GM21526 (cell line): ENCODE data around the gene PTPRE.

Experiments
- ATAC-seq: cut with Tn5 transposase; IDR thresholded peaks from one replicate; pipeline ENCODE4 v1.9.1; 2021; ENCODE audit warnings: moderate library complexity; ENCODE audit not compliant: unreplicated experiment, low FRiP score

The PTPRE gene

DNA sequence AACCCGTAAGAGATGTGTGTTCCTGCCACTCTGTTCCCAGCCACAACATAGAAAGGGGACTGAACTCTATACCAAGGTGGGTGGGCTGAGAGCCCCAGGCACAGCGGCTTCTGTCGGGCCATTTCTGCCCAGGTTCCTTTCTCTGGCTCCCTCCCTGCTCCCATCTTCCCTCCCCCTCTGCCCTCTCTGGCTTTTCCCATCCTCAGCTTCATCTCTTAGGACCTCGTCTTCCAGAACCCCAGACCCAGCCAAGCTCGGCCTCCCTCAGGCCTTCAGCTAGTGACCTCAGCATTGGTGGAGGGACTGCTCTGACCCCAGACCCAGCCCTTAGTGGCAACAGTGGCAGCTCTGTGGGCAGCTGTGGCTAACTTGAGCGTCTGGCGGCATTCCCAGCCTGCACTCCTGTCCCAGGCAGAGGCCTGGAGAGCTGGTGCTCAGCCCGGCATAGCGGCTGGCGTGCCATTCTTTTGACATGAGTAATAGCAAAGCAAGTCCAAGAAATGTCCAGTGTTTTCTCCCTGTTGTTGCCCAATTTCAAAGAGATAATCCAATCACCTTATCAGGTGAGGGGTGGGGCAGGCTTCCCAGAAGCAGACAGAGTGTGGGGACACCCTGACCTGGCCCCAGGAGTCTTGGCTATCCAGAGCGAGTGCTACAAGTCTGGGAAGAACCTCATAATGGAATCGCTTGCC lies 15.9 kb downstream of the PTPRE start:
- no peak for ATAC-seq

DNA sequence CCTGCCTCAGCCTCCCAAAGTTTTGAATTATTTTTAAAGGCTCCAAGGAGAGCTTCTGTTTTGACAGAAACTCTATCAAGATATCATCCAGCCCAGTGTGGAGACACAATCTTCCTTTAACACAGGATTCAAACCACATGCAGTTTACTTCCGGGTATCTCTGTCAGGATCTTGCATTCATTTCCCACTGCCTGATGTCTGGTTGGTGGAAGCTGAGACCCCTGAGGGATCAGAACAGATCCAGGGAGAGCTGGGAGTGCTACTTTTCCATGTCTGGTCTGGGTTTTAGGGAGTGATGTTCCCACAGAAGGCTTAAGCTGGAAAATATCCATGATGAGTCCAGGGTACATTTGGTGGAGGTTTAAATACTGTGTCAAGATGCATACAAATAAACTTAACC lies 16.7 kb downstream of the PTPRE start:
- no peak for ATAC-seq

DNA sequence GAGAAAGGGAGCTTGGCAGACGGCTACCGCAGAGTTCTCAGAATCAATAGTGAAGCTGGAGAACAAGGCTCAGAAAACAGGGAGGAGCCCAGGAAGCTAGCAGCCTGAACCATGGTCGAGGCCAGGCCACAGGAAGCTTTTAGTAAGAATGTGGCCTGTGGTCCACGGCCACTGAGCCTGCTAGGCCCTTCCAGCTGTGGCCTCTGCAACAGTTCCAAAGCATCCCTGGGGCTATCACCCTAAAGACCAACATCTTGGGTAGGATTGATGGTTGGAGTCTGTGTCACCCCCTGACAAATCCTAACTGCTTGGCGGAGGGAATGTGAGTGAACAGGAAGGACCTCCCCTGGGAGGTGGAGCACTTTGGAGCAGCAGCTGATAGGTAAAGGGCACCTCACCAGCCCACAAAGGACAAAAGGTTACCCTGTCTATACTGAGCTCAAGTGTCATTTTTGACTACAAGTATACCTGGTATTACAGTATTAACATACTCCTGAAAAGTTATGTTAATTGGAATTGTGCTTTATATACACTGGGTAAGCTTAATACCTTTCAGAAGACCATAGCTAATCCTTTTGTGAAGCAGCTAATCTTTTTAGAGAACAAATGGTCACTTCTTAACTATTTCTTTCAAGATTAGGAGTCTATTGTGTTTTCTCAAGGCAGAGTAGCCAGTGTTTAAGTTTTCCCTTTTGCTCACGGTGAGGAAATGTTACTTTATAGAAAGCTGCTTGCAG lies 18.7 kb downstream of the PTPRE start:
- no peak for ATAC-seq

DNA sequence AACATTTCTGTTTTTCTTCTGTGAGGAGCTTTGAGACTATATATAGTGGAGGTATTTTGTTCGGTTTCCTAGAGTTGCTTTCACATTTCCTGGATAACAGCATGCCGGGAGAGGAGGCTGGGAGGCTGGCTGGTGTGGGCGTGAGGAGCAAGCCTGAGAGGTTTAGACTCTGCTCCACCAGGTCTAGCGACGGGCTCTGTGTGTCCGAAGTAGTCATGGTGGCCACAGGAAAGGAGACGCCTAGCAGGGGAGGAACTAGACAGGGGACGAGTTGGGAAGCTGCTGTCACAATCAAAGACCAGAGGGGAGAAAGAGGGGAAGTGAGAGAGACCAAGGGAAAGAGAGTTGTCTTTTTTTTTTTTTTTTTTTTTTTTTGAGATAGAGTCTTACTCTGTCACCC lies 19.6 kb downstream of the PTPRE start:
- ATAC-seq = no peak

DNA sequence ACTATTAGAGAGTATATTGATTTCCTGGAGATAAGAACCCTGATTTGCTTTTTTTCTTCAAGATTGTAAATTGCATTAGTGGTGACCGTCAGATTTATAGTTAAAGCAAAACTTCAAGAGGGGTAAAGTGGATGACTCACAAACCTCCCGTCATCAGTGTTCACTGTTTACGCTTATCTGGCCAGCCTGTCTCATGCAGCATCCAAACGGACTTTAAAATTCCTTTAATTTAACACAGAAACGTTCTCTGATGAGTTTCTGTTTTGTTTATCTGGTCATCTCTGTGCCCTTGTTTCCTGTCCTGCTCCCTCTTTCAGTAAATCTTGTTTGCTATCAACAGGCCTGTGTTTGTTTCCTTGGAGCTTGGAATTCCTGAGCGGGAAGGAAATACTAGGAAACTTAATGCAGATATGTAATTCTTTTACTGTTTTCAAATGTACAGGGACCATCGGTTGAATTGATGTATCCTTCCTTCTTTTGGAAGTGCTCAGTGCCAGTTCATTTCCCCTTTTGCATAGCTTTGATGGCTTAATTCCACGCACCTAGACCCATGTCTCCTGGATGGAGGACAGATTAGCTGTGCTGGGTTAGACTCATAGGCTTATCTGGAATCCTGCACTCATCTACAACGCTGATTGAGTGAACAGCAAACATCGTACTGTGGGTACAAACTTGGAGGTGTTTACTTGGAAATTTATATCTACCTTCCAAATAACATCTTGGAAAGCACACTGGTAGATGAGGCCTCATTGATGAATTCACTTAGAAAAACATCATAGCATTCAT lies 21.3 kb downstream of the PTPRE start:
- ATAC-seq = no peak

DNA sequence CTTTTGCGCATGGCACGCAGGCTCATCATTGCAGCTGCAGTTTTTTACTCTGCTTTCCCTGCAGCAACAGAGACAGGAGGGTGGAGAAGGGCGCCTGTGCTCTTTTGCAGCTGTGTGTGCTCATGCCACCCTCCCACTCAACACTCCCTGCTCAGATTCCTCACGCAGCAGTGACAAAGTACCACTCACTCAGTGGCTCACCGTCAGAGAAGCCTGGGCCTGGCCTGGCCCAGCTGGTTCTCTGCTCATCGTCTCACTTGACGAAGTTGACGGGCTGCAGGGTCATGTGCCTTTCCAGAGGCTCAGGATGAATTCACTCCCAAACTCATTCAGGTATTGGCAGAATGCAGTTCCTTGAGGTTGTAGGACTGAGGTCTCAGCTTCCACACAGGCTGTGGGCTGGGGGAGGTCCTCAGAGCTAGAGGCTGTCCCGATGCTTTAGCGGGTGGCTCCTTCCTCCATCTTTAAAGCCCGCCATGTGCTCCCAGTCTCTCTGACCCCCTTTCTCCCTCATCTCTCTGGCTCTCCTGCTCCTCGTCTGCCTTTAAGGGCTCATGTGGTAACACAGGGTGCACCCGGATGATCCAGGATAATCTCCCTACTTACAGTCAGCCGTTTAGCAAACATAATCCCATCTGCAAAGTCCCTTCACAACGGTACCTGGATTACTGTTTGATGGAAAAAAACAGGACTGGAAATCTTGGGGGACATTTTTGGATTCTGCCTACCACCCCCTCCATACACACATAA lies 25.8 kb downstream of the PTPRE start:
- no peak for ATAC-seq

DNA sequence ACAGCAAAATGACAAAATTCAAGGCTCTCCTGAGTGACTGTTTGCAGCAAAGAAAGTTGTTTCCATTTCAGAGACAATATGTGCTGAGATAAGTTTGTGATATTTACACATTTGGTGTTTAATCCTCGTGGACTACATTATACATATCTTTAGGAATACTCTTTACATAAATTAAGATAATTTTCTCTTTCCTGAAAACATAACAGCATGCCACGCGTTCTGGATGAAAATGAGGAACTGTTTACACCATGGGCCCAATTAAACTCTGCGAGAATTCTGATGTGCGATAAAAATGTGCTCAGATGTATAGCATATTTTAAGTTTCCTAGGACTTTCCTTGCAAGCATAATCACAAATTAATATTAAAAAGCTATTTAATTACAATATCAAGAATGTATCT lies 26.4 kb downstream of the PTPRE start:
- ATAC-seq = no peak

DNA sequence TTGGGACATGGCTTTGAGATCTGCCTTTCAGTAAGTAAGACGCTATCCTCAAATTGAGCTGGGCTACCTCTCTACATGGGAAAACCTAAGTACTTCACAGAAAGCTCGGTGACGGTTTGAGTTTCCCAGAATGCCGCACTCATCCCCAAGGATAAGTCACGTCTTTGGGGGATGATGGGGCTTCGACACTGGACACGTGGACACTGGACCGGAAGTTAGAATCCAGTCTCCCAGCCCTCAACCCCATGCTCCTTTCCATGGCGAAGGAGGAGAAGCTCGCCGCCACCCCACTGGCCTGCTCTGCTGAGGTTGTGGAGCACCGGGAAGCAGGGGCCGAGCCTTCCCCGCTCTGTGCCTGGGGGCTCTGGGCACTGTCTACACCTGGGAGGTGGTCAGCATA lies 27.5 kb downstream of the PTPRE start:
- ATAC-seq = no peak

DNA sequence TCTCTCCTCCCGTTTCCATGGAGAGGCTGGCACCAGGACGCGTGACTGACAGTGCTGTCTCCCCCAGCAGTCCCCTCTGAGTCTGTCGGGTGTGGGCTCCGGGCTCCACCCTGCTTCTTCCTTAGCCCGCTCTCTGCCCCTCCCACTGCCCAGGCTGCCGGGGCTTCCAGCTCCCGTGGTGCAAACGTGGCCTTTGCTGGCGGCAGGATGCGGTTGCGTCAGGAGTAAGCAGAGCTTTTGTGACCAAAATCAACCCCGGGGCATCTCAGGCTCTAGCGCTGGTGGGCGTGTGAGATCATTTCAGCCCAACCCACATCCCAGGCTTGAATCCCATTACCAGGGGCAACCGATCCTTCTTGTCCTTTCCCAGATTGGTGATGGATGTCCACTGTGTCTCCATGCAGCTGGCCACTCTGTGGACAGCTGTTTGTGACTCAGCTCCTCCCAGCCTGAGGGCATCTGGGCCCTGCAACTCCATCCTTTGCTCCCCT lies 28.2 kb downstream of the PTPRE start:
- no peak for ATAC-seq

DNA sequence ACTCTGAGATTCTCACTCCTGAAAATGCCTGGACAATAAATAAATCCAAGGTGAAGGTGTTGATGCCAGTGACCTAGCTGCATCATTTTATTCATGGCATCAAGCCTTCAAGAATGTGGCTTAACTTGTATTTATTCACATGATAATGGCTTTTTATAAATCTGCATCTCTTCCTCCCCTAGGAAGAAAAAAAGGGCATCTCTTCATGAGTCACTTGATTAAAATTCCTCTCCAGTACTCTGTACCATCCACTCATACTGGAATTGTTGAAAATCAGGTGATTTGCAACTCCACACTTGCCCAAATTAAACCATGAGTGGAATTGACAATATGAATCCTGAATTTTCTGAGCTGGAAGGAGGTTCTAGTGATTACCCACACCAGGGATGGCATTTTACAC lies 30.2 kb downstream of the PTPRE start:
- no peak for ATAC-seq

DNA sequence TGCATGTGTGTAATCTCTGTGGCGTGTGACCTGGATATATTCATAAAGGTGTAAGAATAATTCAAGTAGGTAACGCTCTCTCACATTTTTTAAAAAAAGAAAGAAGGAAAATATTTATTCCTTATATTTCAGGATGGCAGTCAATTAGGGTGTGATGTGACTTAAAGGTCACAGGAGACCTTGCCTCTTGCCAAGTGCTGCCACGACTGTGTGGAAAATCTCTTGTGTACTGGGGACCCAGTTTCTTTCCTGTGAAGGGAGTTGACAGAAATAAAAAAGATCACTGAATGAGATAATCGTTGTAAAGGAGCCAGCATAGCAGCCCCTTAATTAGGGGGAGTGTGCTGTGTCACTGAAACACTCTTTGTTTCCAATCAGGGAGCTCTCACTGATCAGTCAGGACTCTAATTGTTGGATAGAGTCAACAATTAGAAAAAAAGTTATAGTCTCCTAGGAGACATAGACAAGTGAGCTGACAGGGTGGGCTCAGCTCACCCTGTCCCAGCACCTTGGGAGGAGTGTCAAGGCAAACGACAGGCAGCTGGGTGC lies 31.1 kb downstream of the PTPRE start:
- ATAC-seq = no peak

DNA sequence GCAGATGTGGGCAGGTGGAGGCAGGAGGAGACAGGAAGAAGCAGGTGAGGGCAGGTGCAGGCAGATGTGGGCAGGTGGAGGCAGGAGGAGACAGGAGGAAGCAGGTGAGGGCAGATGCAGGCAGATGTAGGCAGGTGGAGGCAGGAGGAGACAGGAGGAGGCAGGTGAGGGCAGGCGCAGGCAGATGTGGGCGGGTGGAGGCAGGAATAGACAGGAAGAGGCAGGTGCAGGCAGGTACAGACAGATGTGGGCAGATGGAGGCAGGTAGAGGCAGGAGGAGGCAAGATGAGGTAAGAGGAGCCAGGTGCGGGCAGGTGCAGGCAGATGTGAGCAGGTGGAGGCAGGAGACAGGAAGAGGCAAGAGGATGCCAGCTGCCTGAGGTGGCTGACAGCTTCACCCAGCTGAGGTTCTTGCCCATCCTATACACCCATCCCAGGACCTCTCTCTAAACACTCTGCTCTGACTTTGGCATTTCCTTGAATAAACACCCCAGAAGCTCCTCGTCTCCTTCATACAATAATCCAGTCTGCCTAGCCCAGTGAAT lies 33.0 kb downstream of the PTPRE start:
- ATAC-seq = no peak

DNA sequence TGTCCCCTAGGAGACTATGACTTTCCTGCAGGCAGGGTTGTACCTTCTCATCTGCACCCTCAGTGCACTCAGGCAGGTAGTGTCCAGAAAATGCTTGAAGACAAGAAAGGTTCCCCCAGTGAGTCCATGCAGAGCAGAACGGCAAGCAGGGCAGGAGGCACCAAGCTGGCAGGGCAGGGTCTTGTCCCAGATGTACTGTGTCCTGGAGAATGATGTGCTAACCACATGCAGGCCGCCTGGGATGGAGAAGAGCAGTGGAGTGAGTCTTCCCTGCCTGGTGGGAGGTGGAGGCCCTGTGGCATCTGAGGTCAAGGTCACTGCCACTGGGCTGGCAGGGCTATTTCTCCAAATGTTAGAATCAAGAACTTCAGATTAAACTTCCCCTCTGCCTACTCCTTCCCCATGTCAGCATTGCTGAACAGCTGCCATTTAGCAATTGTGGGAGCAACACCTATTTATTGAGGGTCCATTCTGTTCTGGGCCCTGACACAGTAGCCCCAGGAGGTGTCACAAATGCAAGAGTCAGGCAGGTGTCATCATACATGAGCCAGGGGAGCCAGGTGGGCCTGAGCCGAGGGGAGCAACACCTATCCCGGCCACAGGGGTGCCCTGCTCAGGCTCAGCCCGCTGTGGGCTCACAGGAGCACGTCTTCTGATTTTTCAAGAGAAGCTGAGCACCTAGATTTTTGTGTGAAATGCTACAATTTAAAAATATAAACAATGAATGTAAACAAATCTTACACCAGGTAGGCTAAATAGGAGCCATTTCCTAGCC lies 34.1 kb downstream of the PTPRE start:
- no peak for ATAC-seq

DNA sequence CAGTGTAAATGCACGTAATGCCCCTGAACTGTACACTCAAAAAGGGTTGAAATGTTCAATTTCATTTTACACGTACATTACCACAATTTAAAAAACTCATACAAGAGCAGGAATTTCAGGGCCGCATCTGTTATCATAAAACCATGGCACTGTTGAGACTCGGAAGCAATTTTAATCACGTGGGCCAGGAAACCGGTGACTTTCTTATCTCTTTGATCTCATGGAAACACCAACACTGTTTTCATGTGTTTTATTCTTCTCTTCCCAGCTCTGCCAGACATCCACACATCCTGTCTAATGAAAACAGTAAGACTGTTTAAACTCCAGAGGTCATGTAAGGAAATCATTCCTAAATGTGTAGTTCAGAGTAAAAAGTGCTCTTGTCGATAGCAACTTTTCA lies 35.9 kb downstream of the PTPRE start:
- ATAC-seq = no peak

DNA sequence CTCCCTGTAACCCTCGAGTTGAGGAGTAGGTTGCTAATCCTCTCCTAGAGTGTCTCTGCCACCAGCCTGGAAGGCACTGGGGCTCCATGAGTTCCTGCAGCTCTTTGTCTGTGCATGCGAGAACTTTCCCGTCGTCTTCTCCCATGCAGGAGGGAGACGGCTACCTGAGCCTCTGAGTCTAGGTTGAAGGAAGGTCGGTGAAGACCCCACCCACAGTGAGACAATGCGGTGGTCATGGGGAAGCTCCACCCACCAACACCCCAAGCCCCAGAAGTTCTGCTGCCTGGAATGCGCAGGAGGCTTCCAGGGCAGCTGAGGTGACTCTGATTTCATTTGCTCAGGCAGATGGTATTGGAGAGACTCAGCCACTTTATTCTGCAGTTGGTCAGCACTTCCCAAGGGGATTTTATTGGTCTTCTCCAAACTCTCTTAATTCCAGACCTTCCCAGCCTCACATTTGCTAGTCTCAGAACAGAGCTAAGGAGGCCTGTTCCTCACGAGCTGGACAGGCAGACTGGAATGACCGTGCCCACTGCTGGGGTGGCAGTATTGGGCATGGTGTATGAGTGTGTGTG lies 36.5 kb downstream of the PTPRE start:
- no peak for ATAC-seq

DNA sequence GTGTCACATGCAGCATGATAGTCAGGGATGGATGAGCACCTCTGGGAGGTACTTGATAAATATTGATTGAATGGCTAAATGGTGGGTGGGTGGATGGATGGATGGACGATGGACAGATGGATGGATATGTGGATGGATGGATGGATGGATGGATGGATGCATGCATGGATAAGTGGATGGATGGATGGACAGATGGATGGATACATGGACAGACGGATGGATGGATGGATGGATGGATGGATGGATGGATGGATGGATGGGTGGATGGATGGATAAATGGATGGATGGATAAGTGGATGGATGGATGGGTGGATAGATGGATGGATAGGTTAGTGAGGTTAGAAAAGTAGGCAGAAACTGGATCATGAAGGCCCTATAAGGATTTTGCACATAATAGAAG lies 37.4 kb downstream of the PTPRE start:
- no peak for ATAC-seq

DNA sequence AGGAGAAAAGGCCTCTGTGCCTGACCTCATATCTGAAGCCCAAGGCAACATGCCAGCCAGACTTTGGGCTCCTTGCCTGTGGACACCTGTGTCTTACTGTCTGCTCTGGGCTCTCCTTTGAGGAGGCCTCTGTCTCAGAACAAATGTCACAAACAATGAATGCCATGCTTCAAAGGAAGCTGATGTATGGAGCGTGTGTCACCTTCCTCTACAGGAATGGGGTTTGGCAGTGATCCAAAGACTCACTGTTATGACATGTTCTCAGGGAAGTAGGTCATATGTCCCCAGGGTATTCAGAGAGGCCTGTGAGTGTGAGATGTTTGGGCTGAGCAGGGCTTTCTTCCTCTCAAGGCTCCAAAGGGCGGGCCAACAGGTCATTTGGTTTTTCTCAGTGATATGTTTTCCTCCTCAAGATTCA lies 38.4 kb downstream of the PTPRE start:
- no peak for ATAC-seq

DNA sequence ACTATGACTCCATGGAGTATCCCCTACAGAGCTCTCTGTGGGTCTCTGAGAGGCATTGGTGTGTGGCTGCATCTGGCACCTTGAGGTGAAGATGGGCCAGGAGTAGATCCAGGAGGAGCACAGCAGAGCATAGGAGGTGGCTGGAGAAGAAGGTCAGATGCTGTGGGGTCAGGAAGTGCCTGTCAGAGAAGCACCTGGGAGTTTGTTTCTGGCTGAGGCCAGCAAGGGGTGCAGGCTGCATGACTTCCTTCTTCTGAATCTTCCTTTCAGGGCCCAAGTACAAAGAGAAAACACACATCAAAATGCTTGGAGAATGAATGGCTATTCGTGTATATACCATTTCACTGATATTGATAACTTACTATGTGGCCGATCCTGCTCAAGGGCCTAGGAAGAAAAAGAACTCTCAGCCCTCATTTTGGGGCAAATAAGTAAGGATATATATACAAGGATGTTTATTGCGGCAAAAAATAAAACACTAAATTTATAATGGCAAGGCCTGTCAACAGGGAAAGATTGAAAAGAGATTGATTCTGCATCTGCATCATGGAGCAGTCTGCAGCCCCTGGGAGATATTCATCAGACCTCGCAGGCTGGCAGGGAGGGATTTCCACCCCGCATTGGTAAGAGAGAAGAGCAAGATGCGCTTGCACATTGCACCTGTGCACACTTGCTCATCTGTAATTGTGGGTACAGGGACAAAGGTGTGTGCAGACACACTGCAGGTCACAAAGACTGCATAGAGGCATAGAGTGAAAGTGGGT lies 39.2 kb downstream of the PTPRE start:
- no peak for ATAC-seq
